H1 (cell line): ENCODE results near the gene PIGK.

Source experiments
- ATF3 ChIP-seq: IDR thresholded peaks from 2 replicates; pipeline ENCODE4 v1.6.1; 2011; ENCODE audit warnings: low read depth, mild to moderate bottlenecking, low read length; ENCODE audit not compliant: insufficient read depth
- CEBPB ChIP-seq: IDR thresholded peaks from 2 replicates; pipeline ENCODE4 v1.6.1; 2012; ENCODE audit warnings: low read depth, low read length
- CHD1 ChIP-seq: IDR thresholded peaks from 2 replicates; pipeline ENCODE4 v1.6.1; 2012; ENCODE audit warnings: low read depth, low read length, improper control_type of control experiment
- CTBP2 ChIP-seq: IDR thresholded peaks from 2 replicates; pipeline ENCODE4 v1.7.0; 2011; ENCODE audit warnings: borderline replicate concordance, mild to moderate bottlenecking, moderate library complexity, mixed read lengths, low read length; ENCODE audit not compliant: insufficient read depth, insufficient read length
- CTCF ChIP-seq, 3 experiments: IDR thresholded peaks; 1 replicate in 2 of 3; 2 replicates in 1 of 3; pipeline versions ENCODE4 v1.5.1 to v1.6.1; 2011; ENCODE audit warnings: low read length in 3 of 3, mild to moderate bottlenecking in 3 of 3, inconsistent platforms in 2 of 3, low read depth in 1 of 3, moderate library complexity in 1 of 3; ENCODE audit not compliant: insufficient read depth in 1 of 3; ENCODE audit errors: control extremely low read depth in 1 of 3
- EZH2 ChIP-seq: fragments of 200-600 bp; sonication (generic); IDR thresholded peaks from 2 replicates; pipeline ENCODE4 v1.7.1; 2012; ENCODE audit warnings: low read depth, mild to moderate bottlenecking, moderate library complexity, low read length, inconsistent platforms; ENCODE audit not compliant: severe bottlenecking
- GTF2F1 ChIP-seq: IDR thresholded peaks from 2 replicates; pipeline ENCODE4 v1.6.1; 2012; ENCODE audit warnings: low read depth, low read length, improper control_type of control experiment, borderline replicate concordance
- KDM5A ChIP-seq: fragments of 200-600 bp; IDR thresholded peaks from 2 replicates; pipeline ENCODE4 v1.7.1; 2012; ENCODE audit warnings: mild to moderate bottlenecking, low read length, inconsistent platforms, mixed read lengths
- MAX ChIP-seq: IDR thresholded peaks from 2 replicates; pipeline ENCODE4 v1.6.1; 2012; ENCODE audit warnings: inconsistent platforms
- POLR2A ChIP-seq, 2 experiments: IDR thresholded peaks; 1 replicate in 1 of 2; 2 replicates in 1 of 2; pipeline ENCODE4 v1.6.1; 2011; ENCODE audit warnings: low read depth in 2 of 2, low read length in 2 of 2, mild to moderate bottlenecking in 2 of 2; ENCODE audit errors: control extremely low read depth in 1 of 2
- RFX5 ChIP-seq: IDR thresholded peaks from 2 replicates; pipeline ENCODE4 v1.6.1; 2011; ENCODE audit warnings: low read depth, low read length, improper control_type of control experiment, borderline replicate concordance
- SIN3A ChIP-seq, 2 experiments: IDR thresholded peaks in 1 of 2; conservative IDR thresholded peaks in 1 of 2; 2 replicates each; pipeline ENCODE4 v1.6.1; 2011 to 2012; ENCODE audit warnings: low read length in 2 of 2, improper control_type of control experiment in 1 of 2, low read depth in 1 of 2, mild to moderate bottlenecking in 1 of 2

GRCh38 chr1:77060000-77060399 is 159.2 kb downstream of the PIGK start:
- TF ChIP-seq SIN3A (conservative IDR thresholded peaks at IDR 0.05 in 1 of 2, IDR thresholded peaks at IDR 0.05 in 1 of 2; ENCODE audit: low read depth in 1 of 2, low read length in 2 of 2): no peak
- no peak for TF ChIP-seq EZH2
- peak in 2 of 3 experiments; percentile 31 to 35; a peak in 3 of 4 replicates for TF ChIP-seq CTCF (IDR thresholded peaks at IDR 0.05; ENCODE audit: control extremely low read depth in 1 of 3, insufficient read depth in 1 of 3, low read depth in 1 of 3, low read length in 3 of 3)
- no peak for TF ChIP-seq ATF3
- TF ChIP-seq POLR2A (IDR thresholded peaks at IDR 0.05; ENCODE audit: control extremely low read depth in 1 of 2, low read depth in 2 of 2, low read length in 2 of 2): no peak
- no peak for TF ChIP-seq CHD1
- no peak for TF ChIP-seq MAX
- TF ChIP-seq RFX5: no peak
- TF ChIP-seq CEBPB: no peak
- no peak for TF ChIP-seq KDM5A
- TF ChIP-seq GTF2F1: no peak
- TF ChIP-seq CTBP2: no peak
